Stimulated activated CD4-positive, alpha-beta T cell treated with anti-CD3 and anti-CD28 coated beads, Interleukin-12 subunit alpha, Interleukin-12 subunit beta, amount 100 ng/mL, for 48 hours (primary cell): ENCODE data around the gene AHDC1.
"Not testable (repeated sequence)": the region's sequence is repeated elsewhere in the genome, so short reads cannot be mapped to it uniquely, and the experiment has no call there.

Source experiments
- DNase-seq, 3 donors: peaks; one replicate each; pipeline ENCODE4 v3.0.0-alpha.2; 2020; ENCODE audit warnings: low read depth in 2 of 3, low spot score in 1 of 3

AHDC1 gene

DNA sequence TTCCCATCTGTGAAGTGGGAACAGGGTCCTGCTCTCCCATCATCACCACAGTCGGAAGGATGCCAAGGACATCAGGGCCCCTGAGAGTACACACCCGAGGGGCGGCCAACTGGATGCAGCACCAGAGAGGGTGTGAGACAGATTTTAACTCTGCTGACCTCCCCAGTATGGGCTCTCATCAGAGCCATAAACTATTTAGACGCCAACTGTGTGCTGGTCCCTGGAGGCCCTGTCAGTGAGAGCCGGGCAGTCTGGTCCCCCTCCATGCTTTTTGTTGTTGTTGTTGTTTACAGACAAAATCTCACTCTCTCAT lies 29.3 kb upstream of the AHDC1 start:
- DNase-seq, result no peak

DNA sequence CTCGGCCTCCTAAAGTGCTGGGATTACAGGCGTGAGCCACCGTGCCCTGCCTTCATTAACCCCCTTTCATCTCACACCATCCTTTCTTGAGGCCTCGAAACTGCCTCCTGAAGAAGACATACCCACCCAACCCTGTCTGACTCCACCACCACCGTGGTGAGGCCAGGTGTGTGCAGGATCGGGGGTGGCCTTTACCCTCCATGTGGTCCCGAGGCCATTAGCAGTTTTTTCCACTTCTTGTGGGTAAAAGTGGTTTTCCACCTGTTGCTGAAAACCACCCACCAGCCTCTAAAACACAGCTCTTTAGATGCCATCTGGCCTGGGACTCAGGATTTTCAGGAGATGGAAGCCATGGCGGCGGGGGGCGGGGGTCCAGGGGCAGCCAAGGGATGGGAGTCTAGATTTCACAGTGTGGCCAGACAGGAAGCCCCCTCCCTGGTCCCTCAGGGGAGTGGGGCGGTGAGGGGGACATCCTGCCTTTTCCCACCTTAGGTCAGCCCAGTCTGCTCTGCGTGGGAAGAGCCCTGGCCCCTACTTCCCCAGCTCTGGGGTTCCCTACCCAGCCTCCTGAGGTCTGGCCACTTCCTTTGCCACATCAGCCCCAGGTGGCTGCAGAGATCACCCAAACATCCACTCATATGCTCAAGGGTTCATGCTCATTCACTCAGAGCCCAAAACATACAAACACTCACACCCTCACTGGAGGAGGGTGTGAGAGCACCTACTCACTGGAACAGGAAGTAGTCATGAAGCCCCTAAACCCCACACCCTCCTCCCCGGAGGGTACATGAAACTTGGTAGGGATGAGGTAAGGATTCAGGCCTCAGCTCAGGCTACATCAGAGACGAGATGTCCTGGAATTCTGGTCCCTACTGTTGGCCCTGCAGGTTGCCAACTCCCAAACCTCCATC lies 28.7 kb upstream of the AHDC1 start:
- DNase-seq, result peak in 2 of 3 donors; percentile 60

- no peak for DNase-seq
Observed at GRCh38 chr1:27630859-27631491, 27.0 kb upstream of the AHDC1 start.

DNA sequence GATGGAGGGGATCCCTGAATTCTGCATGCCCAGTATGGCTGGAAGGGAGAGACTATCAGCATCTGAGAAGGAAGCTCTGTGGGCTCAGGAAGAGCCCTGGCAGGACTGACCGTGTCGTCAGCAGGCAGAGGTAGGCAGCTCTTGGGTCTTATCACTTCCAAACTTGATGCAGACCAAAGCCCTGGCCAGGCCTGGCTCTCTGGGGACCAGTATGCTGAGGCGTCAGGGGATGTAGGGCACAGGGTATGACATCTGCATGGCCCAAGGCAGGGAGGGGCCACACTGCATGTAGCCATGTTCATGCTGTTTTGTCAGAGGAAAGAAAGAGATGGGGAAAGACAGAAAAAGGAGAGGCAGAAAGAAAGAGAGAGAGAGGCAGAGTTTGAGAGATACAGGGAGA lies 24.8 kb upstream of the AHDC1 start:
- no peak for DNase-seq

GRCh38 chr1:27627733-27628132 lies 23.8 kb upstream of the AHDC1 start:
- DNase-seq, result not testable (repeated sequence)

- DNase-seq, result no peak
Observed at GRCh38 chr1:27627061-27627460, 23.1 kb upstream of the AHDC1 start.

GRCh38 chr1:27626031-27626935 lies 22.3 kb upstream of the AHDC1 start:
- no peak for DNase-seq

GRCh38 chr1:27624467-27625178 lies 20.7 kb upstream of the AHDC1 start:
- DNase-seq, result no peak

- DNase-seq, result no peak
Observed at GRCh38 chr1:27623327-27624212, 19.6 kb upstream of the AHDC1 start.

DNA sequence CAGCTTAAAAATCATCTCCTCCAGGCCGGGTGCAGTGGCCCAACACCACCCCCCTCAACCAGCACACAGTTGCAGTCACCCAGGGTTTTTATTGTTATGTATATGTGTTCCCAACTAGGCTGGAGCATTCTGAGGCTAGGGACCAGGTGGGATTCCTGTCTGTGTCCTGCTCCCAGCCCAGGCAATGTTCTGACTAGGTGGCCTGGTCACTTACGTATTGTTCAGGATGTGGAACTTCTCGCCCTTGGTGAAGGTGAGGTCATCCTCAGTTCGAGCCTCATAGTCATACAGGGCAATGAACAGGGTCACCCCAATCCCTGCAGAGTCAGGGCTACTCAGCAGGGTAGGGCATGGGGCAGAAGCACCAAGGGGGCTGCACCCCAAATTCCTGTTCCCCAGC lies 18.9 kb upstream of the AHDC1 start:
- DNase-seq, result no peak

DNA sequence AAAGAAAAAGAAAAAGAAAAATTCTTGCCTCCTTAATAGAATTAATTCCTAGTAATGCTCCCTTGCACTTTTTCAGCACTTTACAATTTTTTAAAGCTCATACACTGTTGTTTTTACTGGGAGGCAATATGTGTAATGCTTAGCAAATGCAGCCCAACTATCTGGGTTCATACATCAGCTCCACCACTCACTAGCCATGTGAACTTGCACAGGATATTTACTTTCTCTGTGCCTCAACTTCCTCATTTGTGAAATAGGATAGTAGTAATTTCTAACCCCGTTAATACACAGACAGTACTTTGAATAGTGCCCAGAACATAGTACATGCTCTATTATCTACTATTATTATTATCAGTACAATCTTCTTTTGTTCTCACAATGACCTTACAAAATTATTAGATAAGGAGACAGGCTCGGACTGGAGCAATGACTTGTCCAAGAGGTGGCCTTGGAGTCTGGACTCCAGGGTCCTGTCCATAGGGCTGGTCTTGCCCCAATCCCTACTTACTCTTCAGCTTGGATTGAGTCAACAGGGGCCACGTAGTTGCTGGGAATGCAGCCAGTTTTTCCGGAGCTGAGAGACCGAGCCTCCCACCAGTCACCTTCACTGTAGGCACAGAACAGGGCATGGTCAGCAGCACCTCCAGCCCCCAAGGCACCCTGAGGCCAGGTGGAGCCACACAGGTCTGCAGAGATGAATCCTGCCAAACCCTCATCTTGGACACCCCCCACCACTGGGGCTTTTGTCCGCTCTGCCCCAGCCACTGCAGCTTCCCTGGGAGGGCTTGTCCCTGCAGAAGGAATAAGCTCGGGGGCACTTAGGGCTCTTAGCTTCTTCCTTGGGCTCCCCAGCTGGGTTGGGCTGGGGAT lies 17.3 kb upstream of the AHDC1 start:
- no peak for DNase-seq

- not testable (repeated sequence) for DNase-seq
Observed at GRCh38 chr1:27619782-27620438, 16.0 kb upstream of the AHDC1 start.

- no peak for DNase-seq
Observed at GRCh38 chr1:27618341-27619082, 14.6 kb upstream of the AHDC1 start.

- no peak for DNase-seq
Observed at GRCh38 chr1:27617420-27617819, 13.5 kb upstream of the AHDC1 start.

DNA sequence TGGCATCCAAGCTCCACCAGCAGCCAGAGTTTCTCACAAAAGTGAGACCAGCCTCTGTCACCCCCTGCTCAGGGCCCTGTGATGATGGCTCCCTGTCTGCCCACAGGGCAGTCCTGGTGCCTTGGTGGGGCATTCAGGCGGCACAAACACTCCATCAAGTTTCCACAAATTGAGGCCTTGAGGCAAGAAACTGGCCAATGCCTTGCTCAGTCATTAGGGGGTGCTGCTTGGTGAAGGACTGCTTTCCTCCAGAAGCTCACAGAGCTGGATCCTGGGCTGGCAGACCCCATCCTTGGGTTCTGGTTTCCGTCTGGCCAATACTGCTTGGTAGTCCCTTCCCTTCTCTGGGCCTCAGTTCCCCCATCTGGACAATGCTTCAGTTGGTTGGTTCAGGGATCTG lies 12.5 kb upstream of the AHDC1 start:
- no peak for DNase-seq

DNA sequence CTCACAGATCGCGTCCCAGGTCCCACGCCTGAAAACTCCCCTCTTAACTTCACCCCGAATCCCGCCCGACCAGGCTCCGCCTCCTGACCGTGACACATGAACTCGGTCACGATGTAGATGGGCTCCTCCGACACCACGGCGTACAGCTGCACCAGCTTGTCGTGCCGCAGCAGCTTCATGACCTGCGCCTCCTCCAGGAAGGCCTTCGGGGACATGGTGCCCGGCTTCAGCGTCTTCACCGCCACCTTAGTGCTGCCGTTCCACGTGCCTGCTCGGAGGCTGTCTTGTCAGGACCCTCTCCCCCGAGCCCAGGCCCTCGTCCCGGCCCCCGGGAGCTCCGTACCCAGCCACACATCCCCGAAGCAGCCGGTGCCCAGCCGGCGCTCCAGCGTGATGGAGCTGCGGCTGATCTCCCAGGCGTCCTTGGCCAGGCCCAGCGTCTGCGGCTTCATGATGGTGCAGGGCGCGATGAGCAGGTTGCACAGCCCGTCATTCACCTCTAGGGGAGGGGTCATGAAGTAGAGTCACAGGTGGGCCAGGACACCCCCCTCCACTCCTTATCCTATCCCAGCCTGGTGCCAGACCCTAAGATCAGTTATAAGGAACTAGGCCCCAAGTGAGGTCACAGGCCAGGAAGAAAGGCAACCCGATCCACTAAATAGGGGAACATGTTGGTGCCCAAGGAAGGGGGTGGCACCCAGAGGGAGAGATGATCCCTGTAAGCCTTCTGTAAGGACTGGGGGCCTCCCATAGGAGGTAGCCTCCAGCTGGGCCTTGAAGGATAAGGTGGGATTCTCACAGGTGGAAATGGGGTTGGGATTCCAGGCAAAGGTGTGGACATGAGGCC lies 11.6 kb upstream of the AHDC1 start:
- no peak for DNase-seq
